Upper lobe of left lung (tissue), 6 donors: ENCODE results near the gene PRR5L. TPM values are rescaled to one million over a fixed set of nuclear protein-coding genes. Genes with fewer than 3 reads are reported as not detected.

Source experiments
- ATAC-seq, 2 donors: fragments of 200-7000 bp; cut with Tn5 transposase; one replicate each; pipeline ENCODE4 v1.9.1; 2022; ENCODE audit warnings: mild to moderate bottlenecking in 2 of 2, moderate library complexity in 2 of 2; ENCODE audit not compliant: low FRiP score in 2 of 2
- DNase-seq, 2 donors: peaks; one replicate each; pipeline ENCODE4 v3.0.0-alpha.2; 2019 to 2020
- H3K27ac ChIP-seq, 4 donors: fragments of 200-600 bp; sonication (generic); one replicate each; pipeline ENCODE4 v1.5.1; 2016 to 2019
- H3K27me3 ChIP-seq, 4 donors: fragments of 200-600 bp; sonication (generic); one replicate each; pipeline ENCODE4 v1.5.1; 2017 to 2019
- H3K36me3 ChIP-seq, 4 donors: fragments of 200-600 bp; sonication (generic); one replicate each; pipeline ENCODE4 v1.5.1; 2016 to 2019
- H3K4me1 ChIP-seq, 4 donors: fragments of 200-600 bp; sonication (generic); one replicate each; pipeline ENCODE4 v1.5.1; 2018 to 2019
- H3K4me3 ChIP-seq, 4 donors: fragments of 200-600 bp; sonication (generic); one replicate each; pipeline ENCODE4 v1.5.1; 2017 to 2019; ENCODE audit warnings: mild to moderate bottlenecking in 2 of 4, moderate library complexity in 1 of 4
- H3K9me3 ChIP-seq, 4 donors: fragments of 200-600 bp; sonication (generic); one replicate each; pipeline ENCODE4 v1.5.1; 2018 to 2019
- EP300 ChIP-seq, 4 donors: sonication (generic); formaldehyde crosslinking; IDR thresholded peaks; one replicate each; pipeline ENCODE4 v1.5.1; 2017; ENCODE audit warnings: antibody characterized with exemption in 4 of 4, control low read depth in 2 of 4
- POLR2A ChIP-seq, 4 donors: fragments of 450-650 bp; IDR thresholded peaks; one replicate each; pipeline ENCODE4 v1.5.1; 2016 to 2017; ENCODE audit warnings: antibody characterized with exemption in 4 of 4, mild to moderate bottlenecking in 2 of 4
- POLR2AphosphoS5 ChIP-seq, 2 donors: sonication (generic); formaldehyde crosslinking; IDR thresholded peaks; one replicate each; pipeline ENCODE4 v1.5.1; 2017; ENCODE audit warnings: antibody characterized with exemption in 2 of 2
- WGBS, 2 donors: methylation state at CpG; one replicate each; pipeline ENCODE4 v1.1.5; 2017 to 2018; 5-methylcytosine and 5-hydroxymethylcytosine counted together
- total RNA-seq, 6 donors: library from RNA; depleted of rRNA in 4 of 6; stranded (reverse); fragments of >200 nt in 4 of 6; gene quantifications; one replicate each; pipeline versions ENCODE4 v1.1.0 to v1.2.1, GENCODE V29; 2016 to 2021
- TF ChIP-seq, protein P1 (sequence below), 6 experiments: fragments of 450-650 bp in 4 of 6; fragments of 200-600 bp in 2 of 6; sonication (generic) in 2 of 6; IDR thresholded peaks; one replicate each; pipeline ENCODE4 v1.5.1; 2016 to 2019; ENCODE audit warnings: antibody characterized with exemption in 6 of 6
- donor health status: DM: no; HTN: no; CAD: no; lungs with moderate emphysema.
- donor health status: DM: no; HTN: yes; CAD: no; lungs with severe emphysema.

PRR5L gene
- total RNA-seq, 6 donors from 2014 or later: 18.9 to 40.5 (median 27.6) TPM

DNA sequence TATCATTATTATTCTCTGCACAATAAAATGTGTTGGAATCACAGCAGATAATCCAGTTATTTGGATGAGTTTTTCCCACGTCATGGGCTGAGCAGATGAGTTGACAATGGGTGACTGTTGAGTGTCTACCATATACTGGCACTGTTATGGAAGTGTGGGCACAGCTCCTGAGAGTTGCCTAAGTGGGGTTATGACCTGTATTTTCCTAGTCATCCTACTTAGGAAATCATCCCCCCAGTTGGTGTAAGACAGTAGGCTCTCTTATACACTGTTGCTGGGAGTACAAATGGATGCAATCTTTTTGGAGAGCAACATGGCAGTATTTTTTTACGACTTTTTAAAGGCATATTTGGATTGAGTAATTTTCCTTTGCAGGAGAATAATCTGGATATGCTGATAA is 147.6 kb downstream of the PRR5L start:
- Histone ChIP-seq H3K36me3 (no peaks in the 10 kb centered on the region), H3K4me1 (peaks cover 0 to 8% (median 5%) of the 10 kb centered on the region in 4 donors), H3K27me3 (no peaks in the 10 kb centered on the region), H3K27ac (no peak overlapping the region), H3K9me3 (no peaks in the 10 kb centered on the region), H3K4me3 (no peak overlapping the region)
- DNase-seq (no peak), ATAC-seq (no peak)
- WGBS, 2 donors: 74 to 91% methylated on average over 2 of the region's 2 CpGs
- TF ChIP-seq, protein P1, sequence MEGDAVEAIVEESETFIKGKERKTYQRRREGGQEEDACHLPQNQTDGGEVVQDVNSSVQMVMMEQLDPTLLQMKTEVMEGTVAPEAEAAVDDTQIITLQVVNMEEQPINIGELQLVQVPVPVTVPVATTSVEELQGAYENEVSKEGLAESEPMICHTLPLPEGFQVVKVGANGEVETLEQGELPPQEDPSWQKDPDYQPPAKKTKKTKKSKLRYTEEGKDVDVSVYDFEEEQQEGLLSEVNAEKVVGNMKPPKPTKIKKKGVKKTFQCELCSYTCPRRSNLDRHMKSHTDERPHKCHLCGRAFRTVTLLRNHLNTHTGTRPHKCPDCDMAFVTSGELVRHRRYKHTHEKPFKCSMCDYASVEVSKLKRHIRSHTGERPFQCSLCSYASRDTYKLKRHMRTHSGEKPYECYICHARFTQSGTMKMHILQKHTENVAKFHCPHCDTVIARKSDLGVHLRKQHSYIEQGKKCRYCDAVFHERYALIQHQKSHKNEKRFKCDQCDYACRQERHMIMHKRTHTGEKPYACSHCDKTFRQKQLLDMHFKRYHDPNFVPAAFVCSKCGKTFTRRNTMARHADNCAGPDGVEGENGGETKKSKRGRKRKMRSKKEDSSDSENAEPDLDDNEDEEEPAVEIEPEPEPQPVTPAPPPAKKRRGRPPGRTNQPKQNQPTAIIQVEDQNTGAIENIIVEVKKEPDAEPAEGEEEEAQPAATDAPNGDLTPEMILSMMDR (IDR thresholded peaks at IDR 0.05): no peak
- no peak for TF ChIP-seq POLR2AphosphoS5 (IDR thresholded peaks at IDR 0.05)

DNA sequence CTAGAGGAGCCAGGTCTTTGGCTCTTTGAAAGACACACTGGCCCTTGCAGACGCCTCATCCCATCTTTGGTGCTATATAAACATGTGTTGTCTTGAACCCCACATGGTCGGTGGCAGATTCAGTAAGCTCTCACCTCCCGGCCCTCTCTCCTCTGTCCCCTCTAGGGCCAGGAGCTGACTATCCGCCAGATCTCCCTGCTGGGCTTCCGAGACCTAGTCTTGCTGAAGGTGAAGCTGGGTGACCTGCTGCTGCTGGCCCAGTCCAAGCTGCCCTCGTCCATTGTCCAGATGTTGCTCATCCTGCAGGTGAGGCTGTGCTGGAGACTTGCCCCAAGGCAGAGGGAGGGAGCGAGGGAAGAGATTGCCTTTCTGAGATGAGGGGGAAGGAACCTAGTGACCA is 150.0 kb downstream of the PRR5L start:
- H3K4me1 ChIP-seq: peaks cover 11 to 19% (median 16%) of the 10 kb centered on the region in 4 donors
- H3K27me3 ChIP-seq: no peaks in the 10 kb centered on the region
- no peak for DNase-seq
- no peak overlapping the region for H3K4me3 ChIP-seq
- no peak overlapping the region for H3K27ac ChIP-seq
- no peak for ATAC-seq
- no peak for TF ChIP-seq POLR2AphosphoS5 (IDR thresholded peaks at IDR 0.05)
- no peak for TF ChIP-seq EP300 (IDR thresholded peaks at IDR 0.05)
- no peak for TF ChIP-seq POLR2A (IDR thresholded peaks at IDR 0.05)
- TF ChIP-seq, protein P1 (IDR thresholded peaks at IDR 0.05): no peak
- peaks cover 0 to 4% (median under 1%) of the 10 kb centered on the region in 4 donors for H3K36me3 ChIP-seq
- WGBS, 2 donors: 93 to 97% methylated on average over 3 to 7 of the region's 7 CpGs
- no peaks in the 10 kb centered on the region for H3K9me3 ChIP-seq

DNA sequence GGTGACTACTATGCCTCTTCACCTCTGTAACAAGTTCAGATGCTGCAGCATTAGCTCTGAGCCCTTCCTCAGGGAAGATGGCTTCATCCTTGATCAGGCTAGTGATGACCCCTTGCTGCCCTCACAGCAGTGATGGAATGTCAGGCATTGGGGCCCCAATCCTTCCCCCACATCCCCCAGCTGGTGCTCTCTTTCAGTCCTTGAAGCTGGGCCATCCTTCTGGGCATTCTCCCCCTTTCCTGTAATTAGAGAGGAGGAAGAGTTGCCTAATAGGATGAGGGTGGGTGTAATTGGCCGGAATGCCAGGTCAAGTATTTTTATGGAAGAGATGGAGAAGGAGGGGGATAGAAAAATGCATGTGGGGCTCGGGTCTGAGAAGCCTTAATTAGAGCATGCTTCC is 151.4 kb downstream of the PRR5L start:
- no peak for DNase-seq

DNA sequence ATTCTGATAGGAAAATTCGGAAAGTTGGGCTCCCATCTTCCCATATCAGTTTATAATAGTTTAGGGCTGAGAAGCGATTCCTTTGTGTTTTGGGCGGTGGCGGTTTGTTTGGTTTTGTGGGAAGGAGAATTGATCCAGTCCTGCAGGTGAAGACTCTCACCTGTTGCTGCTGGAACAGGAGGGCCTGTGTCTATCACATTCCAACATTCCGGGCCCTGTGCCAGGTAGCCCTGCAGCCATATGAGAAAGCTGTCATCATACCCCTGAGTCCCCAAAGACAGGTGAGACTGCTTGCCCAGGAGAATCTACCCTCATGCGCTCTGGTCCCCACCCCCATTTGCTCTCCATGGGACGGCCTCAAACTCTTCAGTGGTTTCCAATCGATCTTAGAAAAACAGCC is 151.9 kb downstream of the PRR5L start:
- peaks cover 18 to 21% (median 19%) of the 10 kb centered on the region in 4 donors for H3K4me1 ChIP-seq
- H3K4me3 ChIP-seq: no peak overlapping the region
- no peak for TF ChIP-seq POLR2A (IDR thresholded peaks at IDR 0.05)
- TF ChIP-seq, protein P1 (IDR thresholded peaks at IDR 0.05): no peak
- no peak for TF ChIP-seq POLR2AphosphoS5 (IDR thresholded peaks at IDR 0.05)
- no peak for TF ChIP-seq EP300 (IDR thresholded peaks at IDR 0.05)
- H3K27me3 ChIP-seq: no peaks in the 10 kb centered on the region
- H3K9me3 ChIP-seq: no peaks in the 10 kb centered on the region
- no peak for DNase-seq
- H3K36me3 ChIP-seq: peaks cover 0 to 6% (median 2%) of the 10 kb centered on the region in 4 donors
- WGBS, 2 donors: 65 to 69% methylated on average over 8 of the region's 8 CpGs
- peak overlapping the region in 2 of 4 donors; percentile 11 to 22 for H3K27ac ChIP-seq
- no peak for ATAC-seq

More for the DNA sequence above, 151.4 kb downstream of the PRR5L start:
- no peaks in the 10 kb centered on the region for H3K9me3 ChIP-seq
- peaks cover 0 to 6% (median 2%) of the 10 kb centered on the region in 4 donors for H3K36me3 ChIP-seq
- peak overlapping the region in 2 of 4 donors; percentile 11 to 22 for H3K27ac ChIP-seq
- TF ChIP-seq, protein P1 (IDR thresholded peaks at IDR 0.05): no peak
- TF ChIP-seq POLR2AphosphoS5 (IDR thresholded peaks at IDR 0.05): no peak
- no peak for ATAC-seq
- no peak overlapping the region for H3K4me3 ChIP-seq
- H3K4me1 ChIP-seq: peaks cover 17 to 19% (median 18%) of the 10 kb centered on the region in 4 donors
- 71 to 77% methylated on average over 2 of the region's 2 CpGs for WGBS, 2 donors
- H3K27me3 ChIP-seq: no peaks in the 10 kb centered on the region

GRCh38 chr11:36449561-36450096 is 153.5 kb downstream of the PRR5L start:
- TF ChIP-seq EP300 (IDR thresholded peaks at IDR 0.05) (no peak), POLR2AphosphoS5 (IDR thresholded peaks at IDR 0.05) (no peak), POLR2A (IDR thresholded peaks at IDR 0.05) (no peak)
- TF ChIP-seq, protein P1 (IDR thresholded peaks at IDR 0.05): no peak
- Histone ChIP-seq H3K9me3 (no peaks in the 10 kb centered on the region), H3K36me3 (peaks cover 0 to 6% (median 2%) of the 10 kb centered on the region in 4 donors), H3K27ac (peak overlapping the region in 3 of 4 donors; percentile 30 to 59 (median 50)), H3K4me3 (peak overlapping the region in 2 of 4 donors; percentile 15 to 28), H3K4me1 (peaks cover 19 to 25% (median 23%) of the 10 kb centered on the region in 4 donors), H3K27me3 (no peaks in the 10 kb centered on the region)
- DNase-seq (no peak), ATAC-seq (no peak)
- 68 to 72% methylated on average over 5 of the region's 5 CpGs for WGBS, 2 donors
